Brain microvascular endothelial cell (primary cell): ENCODE results near the gene RET.

Source experiments
- DNase-seq: peaks from one replicate; pipeline ENCODE4 v3.0.0-alpha.2; 2020
- H3K27ac ChIP-seq: fragments of 250-450 bp; sonication (Bioruptor Pico); 2 replicates; pipeline ENCODE4 v1.5.1; 2020; ENCODE audit warnings: mild to moderate bottlenecking, moderate library complexity
- H3K27me3 ChIP-seq: fragments of 250-450 bp; sonication (Bioruptor Pico); replicated peaks from 2 replicates; pipeline ENCODE4 v1.5.1; 2020; ENCODE audit warnings: mild to moderate bottlenecking
- H3K36me3 ChIP-seq: fragments of 250-450 bp; sonication (Bioruptor Pico); replicated peaks from 2 replicates; pipeline ENCODE4 v1.5.1; 2020; ENCODE audit warnings: mild to moderate bottlenecking
- H3K4me3 ChIP-seq: 2 replicates; pipeline ENCODE4 v1.5.1; 2011; ENCODE audit warnings: low read depth, mild to moderate bottlenecking, control low read depth, low read length, moderate library complexity
- CTCF ChIP-seq: IDR thresholded peaks from 2 replicates; pipeline ENCODE4 v1.5.1; 2011; ENCODE audit warnings: low read depth, mild to moderate bottlenecking, moderate library complexity, low read length, control low read depth, inconsistent platforms; ENCODE audit errors: missing control alignments
- in situ Hi-C: cut with HindIII; loops from 2 replicates; pipeline ENCODE4 v1.10.0; 2017; ENCODE audit warnings: low sequenced_read_pairs, low pct_ligation_motif_present

RET gene

GRCh38 chr10:43074827-43075611, 1.9 kb upstream of the RET start:
- no peaks in the 10 kb centered on the region for H3K36me3 ChIP-seq
- in situ Hi-C loops, result no loop called here
- peaks cover 37% of the 10 kb centered on the region for H3K27me3 ChIP-seq
- H3K4me3 ChIP-seq, result no peak overlapping the region
- no peak for DNase-seq
- H3K27ac ChIP-seq, result no peak overlapping the region
- no peak for TF ChIP-seq CTCF

- Histone ChIP-seq H3K36me3 (no peaks in the 10 kb centered on the region), H3K27ac (no peak overlapping the region), H3K4me3 (no peak overlapping the region), H3K27me3 (peaks cover 37% of the 10 kb centered on the region)
- peak; percentile 46 for TF ChIP-seq CTCF
- in situ Hi-C loops, result no loop called here
- no peak for DNase-seq
Observed at GRCh38 chr10:43075612-43076003, 1.3 kb upstream of the RET start.

GRCh38 chr10:43076311-43076875, 476 bp upstream of the RET start:
- no peak for DNase-seq
- Histone ChIP-seq H3K4me3 (peak overlapping the region; percentile 20), H3K27me3 (peaks cover 37% of the 10 kb centered on the region), H3K36me3 (no peaks in the 10 kb centered on the region), H3K27ac (no peak overlapping the region)
- in situ Hi-C loops, result no loop called here
- TF ChIP-seq CTCF, result no peak

- H3K27me3 ChIP-seq, result peaks cover 37% of the 10 kb centered on the region
- no peak for TF ChIP-seq CTCF
- DNase-seq, result no peak
- no peak overlapping the region for H3K27ac ChIP-seq
- peak overlapping the region; percentile 22 for H3K4me3 ChIP-seq
- in situ Hi-C loops, result no loop called here
- H3K36me3 ChIP-seq, result no peaks in the 10 kb centered on the region
Observed at GRCh38 chr10:43077421-43078171, 727 bp downstream of the RET start.

GRCh38 chr10:43078175-43078985, 1.5 kb downstream of the RET start:
- no peak overlapping the region for H3K27ac ChIP-seq
- no peak for TF ChIP-seq CTCF
- H3K4me3 ChIP-seq, result no peak overlapping the region
- H3K27me3 ChIP-seq, result peaks cover 37% of the 10 kb centered on the region
- in situ Hi-C loops, result no loop called here
- DNase-seq, result no peak
- no peaks in the 10 kb centered on the region for H3K36me3 ChIP-seq
